ENCODE data around the gene FCN3.

FCN3 gene

DNA sequence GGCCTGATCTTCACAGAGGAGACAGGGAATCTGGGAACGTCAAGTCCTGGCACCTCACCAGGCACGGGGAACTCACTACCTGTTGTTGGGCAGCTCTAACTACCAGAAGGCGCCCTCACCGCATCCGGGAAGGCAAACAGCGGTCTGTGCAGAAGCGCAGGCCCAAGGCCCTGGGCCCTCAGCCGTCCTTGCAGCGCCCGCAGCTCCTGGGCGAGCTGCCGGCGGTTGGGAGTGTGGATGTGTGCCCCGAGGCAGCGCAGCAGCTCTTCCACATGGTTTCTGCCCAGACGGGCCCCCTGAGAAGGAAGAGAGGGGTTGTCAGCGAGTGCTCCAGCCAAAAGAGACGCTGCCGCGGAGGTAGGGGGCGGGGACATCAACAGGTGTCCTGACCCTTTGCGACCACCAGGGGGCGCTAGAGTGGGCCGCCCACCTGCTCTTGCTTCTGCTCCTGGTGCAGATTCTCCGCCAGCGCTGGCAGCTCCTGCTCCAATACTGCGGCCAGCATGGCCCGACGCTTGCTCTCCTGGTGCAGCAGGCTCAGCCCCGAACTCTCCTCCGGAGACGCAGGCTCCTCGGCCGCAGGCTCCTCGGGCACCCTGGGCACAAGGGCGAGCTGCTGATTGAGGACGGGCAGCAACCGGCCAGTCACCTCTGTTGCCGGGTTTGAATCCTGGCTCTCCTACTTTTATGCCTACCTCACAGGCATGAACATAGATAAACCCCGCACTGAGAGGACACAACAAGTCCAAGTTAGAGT, 17.2 kb downstream of the FCN3 start:
- peak; percentile 75 to 78 for DNase-seq

- peak in 1 of 2 donors; percentile 35 for DNase-seq
These were observed 17.9 kb downstream of the FCN3 start for GRCh38 chr1:27356619-27357280.

GRCh38 chr1:27356277-27356618, 18.4 kb downstream of the FCN3 start:
- no peak for DNase-seq

- no peak for DNase-seq
These were observed 18.9 kb downstream of the FCN3 start for GRCh38 chr1:27355683-27356082.

GRCh38 chr1:27353629-27354028, 21.0 kb downstream of the FCN3 start:
- no peak for DNase-seq

- no peak for DNase-seq
These were observed 21.5 kb downstream of the FCN3 start for GRCh38 chr1:27353166-27353565.

DNA sequence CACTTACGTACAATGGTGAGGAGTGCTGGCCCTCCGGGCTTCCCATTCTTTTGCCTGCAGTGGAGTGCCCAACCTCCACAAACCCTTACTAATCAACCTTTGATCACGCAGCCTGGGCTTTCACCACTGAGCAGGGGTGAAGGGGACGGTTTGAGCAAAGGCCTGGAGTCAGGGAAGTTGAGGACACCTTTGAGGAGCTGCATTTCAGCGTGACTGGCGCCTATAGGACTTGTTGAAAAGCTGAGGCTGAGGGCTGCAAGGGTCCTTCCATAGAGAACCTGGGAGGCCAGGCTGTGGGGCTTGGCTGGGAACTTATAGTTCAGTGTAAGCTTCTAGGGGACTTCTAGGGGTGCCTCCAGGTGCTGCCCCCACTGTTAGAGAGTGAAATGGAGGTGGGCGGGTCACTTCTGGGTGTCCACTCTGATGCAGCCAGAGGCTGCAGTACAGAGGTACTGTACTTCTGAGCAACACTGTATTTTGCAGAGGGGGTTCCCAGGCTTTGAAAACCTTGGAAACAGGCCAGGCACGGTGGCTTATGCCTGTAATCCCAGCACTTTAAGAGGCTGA, 23.0 kb downstream of the FCN3 start:
- no peak for DNase-seq

GRCh38 chr1:27350663-27351540, 23.7 kb downstream of the FCN3 start:
- no peak for DNase-seq

- DNase-seq, result no peak
These were observed 24.6 kb downstream of the FCN3 start for GRCh38 chr1:27349784-27350662.

- no peak for DNase-seq
These were observed 25.5 kb downstream of the FCN3 start for GRCh38 chr1:27348861-27349783.

- no peak for DNase-seq
These were observed 27.5 kb downstream of the FCN3 start for GRCh38 chr1:27346991-27347624.

GRCh38 chr1:27346357-27346756, 28.3 kb downstream of the FCN3 start:
- no peak for DNase-seq

DNA sequence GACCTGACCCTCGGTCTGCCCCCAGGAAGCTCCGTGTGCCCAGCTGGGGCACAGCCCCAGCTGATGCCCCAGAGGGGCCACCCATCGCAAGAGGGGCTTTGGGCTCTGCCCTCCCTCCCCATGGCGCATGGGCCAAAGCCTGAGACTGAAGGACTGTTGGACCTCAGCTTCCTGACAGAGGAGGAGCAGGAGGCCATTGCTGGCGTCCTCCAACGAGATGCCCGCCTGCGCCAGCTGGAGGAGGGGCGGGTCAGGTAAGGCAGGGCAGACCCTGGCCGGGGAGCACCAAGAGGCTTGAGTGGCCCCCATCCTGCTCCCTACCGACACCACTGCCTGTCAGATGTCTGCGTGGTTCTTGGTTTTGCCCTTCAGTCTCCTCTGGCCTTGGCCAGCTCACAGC, 29.4 kb downstream of the FCN3 start:
- no peak for DNase-seq

DNA sequence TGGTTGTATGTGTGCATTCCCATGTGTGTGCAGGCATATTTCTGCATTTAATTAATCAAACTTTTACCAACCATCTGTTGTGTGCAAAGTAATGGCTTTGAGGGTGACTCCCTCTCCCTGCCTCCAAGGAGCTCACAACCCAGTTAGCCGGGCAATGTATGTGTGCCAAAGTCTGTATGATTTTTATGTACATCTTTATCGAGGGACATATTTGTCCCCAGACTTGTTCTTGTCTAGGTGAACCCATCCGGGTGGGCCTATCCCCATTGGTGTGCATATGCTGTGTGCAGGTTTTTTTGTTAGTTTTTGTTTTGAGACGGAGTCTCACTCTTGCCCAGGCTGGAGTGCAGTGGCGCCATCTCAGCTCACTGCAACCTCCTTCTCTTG, 31.0 kb downstream of the FCN3 start:
- no peak for DNase-seq

DNA sequence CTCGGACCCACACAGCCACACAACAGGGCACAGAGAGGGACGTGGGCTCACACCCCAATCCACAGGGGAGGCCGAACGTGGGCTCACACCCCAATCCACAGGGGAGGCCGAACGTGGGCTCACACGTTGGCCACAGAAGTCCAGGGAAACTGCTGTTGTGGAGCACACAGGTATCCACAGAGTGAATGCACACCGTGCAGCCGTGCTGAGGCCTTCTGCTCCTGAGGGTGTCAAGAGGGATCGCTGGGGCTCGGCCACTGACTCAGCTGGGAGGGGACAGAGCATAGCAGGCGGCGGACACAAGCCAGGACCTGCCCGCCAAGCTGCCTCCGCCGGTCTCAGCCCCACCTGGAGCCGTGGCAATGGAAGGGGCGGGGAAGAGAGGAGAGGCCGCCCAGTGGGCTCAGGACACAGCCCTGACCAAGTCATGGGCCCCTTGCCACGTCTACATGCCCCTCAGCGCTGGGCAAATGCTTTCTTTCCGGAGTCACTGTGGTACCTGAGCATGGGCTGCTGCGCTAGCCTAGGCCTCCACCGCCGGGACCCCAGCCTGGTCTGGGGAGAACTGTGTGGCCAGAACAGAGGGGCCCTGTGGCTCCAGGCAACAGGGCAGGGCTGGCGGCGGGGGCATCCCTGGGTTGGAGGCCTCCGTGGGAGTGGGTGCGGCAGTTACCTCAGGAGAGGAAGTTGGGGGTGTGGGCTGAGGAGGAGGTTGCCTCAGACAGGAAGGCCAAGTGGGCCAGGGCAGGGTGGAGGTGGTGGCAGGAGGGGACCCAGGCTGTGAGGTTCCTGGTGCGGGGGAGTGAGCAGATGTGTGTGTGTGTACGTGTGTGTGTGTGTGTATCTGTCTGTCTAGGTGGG, 31.6 kb downstream of the FCN3 start:
- DNase-seq, result peak; percentile 83 to 91

DNA sequence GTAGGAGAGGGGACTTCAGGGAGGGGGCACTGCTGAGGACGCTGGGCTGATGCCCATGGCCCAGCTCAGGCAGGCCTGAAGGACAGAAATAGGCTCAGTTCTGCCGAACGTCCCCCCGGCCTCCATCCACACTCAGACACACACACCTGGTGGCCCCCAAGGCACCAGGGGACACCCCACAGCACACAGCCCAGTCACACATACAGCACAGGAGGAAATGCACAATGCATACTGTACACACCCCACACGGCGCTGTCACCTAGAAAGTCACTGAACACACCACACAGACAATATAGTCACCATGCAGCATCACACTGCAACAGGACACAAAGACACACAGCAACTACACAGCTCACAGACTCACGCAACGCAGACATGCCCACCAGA, 32.2 kb downstream of the FCN3 start:
- DNase-seq, result peak in 1 of 2 donors; percentile 44

DNA sequence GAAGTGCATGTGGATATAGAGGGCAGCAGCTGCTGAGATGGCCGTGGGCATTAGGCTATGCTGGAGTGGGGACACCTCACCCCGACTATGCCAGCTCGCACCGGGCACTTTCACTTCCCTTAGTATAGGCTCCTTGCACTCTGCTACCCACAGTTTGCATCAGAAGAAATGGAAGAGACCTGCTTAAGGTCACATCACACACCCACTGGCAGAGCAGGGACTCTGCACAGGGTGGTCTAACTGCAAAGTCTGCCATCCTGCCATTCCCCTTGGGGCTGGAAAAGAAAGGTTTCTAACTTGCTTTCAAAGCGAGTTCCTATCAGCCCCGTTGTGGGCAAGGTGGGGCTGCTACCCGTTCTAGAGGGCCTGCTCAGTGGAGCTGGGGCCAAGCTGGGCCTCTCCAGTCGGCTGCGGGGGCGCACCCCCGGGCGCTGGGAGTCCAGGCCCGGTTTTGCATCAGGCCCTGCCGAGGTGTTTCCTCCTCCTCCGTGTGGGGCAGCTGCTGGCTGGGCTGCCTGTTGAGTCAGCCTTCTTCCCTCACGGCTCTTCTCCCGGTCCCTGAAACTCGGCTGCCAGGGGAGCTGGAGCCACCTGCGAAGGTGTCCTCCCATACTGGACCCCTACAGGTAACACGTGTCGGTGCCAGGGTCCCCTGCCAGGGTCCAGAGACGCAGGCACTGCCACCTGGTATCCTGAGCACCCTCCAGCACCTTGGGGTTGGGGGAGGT, 32.9 kb downstream of the FCN3 start, which contains the start of gene SYTL1:
Gene SYTL1, plus strand, starts transcription at position 498 of the 728 bp plus-strand sequence. CDS start 3,313 bp downstream, outside the sequence.
- DNase-seq, result peak; percentile 52 to 62

DNA sequence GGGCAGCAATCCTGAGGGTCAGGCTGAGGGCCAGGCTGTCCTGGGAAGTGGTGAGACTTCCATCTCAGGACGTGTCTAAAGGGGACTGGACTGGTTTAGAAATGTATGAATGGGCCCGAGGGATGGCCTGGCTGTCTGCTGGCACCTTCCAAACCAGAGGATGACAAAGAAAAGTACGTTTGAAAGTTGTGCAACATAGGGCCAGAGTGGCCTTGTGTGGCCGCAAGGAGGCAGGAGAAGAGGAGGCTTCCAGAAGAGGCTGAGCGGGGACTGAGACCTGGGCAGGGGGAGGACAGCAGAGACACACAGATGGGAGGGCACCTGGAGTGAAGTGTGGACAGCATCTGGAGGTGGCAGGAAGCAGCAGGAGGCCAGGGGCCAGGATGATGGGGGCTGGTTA, 35.4 kb downstream of the FCN3 start:
- no peak for DNase-seq

GRCh38 chr1:27338751-27339150, 35.9 kb downstream of the FCN3 start:
- DNase-seq, result no peak

Data from activated CD4-positive, alpha-beta T cell treated with anti-CD3 and anti-CD28 coated beads for 4 hours (primary cell).